Measurements from ENCODE around the gene PCDH9.

PCDH9 gene

GRCh38 chr13:66971004-66971403, 259.1 kb downstream of the PCDH9 start:
- no peak for DNase-seq (ENCODE audit: low read depth, low spot score)

- DNase-seq (ENCODE audit: low read depth, low spot score), result no peak
Observed at GRCh38 chr13:66969291-66969690, 260.8 kb downstream of the PCDH9 start.

GRCh38 chr13:66967811-66968597, 262.1 kb downstream of the PCDH9 start:
- no peak for DNase-seq (ENCODE audit: low read depth, low spot score)

- DNase-seq (ENCODE audit: low read depth, low spot score), result no peak
Observed at GRCh38 chr13:66965181-66965580, 265.0 kb downstream of the PCDH9 start.

GRCh38 chr13:66962953-66963352, 267.2 kb downstream of the PCDH9 start:
- no peak for DNase-seq (ENCODE audit: low read depth, low spot score)

- no peak for DNase-seq (ENCODE audit: low read depth, low spot score)
Observed at GRCh38 chr13:66958611-66959010, 271.5 kb downstream of the PCDH9 start.

GRCh38 chr13:66952507-66952906, 277.6 kb downstream of the PCDH9 start:
- no peak for DNase-seq (ENCODE audit: low read depth, low spot score)

GRCh38 chr13:66951426-66951825, 278.7 kb downstream of the PCDH9 start:
- no peak for DNase-seq (ENCODE audit: low read depth, low spot score)

- DNase-seq (ENCODE audit: low read depth, low spot score), result no peak
Observed at GRCh38 chr13:66950666-66951065, 279.5 kb downstream of the PCDH9 start.

- DNase-seq (ENCODE audit: low read depth, low spot score), result no peak
Observed at GRCh38 chr13:66948910-66949309, 281.2 kb downstream of the PCDH9 start.

- DNase-seq (ENCODE audit: low read depth, low spot score), result no peak
Observed at GRCh38 chr13:66943530-66943929, 286.6 kb downstream of the PCDH9 start.

- DNase-seq (ENCODE audit: low read depth, low spot score), result no peak
Observed at GRCh38 chr13:66940113-66940512, 290.0 kb downstream of the PCDH9 start.

GRCh38 chr13:66937423-66937822, 292.7 kb downstream of the PCDH9 start:
- DNase-seq (ENCODE audit: low read depth, low spot score), result no peak

- no peak for DNase-seq (ENCODE audit: low read depth, low spot score)
Observed at GRCh38 chr13:66933994-66934393, 296.1 kb downstream of the PCDH9 start.

- no peak for DNase-seq (ENCODE audit: low read depth, low spot score)
Observed at GRCh38 chr13:66933527-66933926, 296.6 kb downstream of the PCDH9 start.

GRCh38 chr13:66927562-66927961, 302.6 kb downstream of the PCDH9 start:
- no peak for DNase-seq (ENCODE audit: low read depth, low spot score)

GRCh38 chr13:66926851-66927524, 303.1 kb downstream of the PCDH9 start:
- no peak for DNase-seq (ENCODE audit: low read depth, low spot score)

- no peak for DNase-seq (ENCODE audit: low read depth, low spot score)
Observed at GRCh38 chr13:66926200-66926850, 303.8 kb downstream of the PCDH9 start.

- no peak for DNase-seq (ENCODE audit: low read depth, low spot score)
Observed at GRCh38 chr13:66922444-66922843, 307.7 kb downstream of the PCDH9 start.

GRCh38 chr13:66921437-66921836, 308.7 kb downstream of the PCDH9 start:
- DNase-seq (ENCODE audit: low read depth, low spot score), result no peak

GRCh38 chr13:66915596-66916185, 314.4 kb downstream of the PCDH9 start:
- no peak for DNase-seq (ENCODE audit: low read depth, low spot score)

GRCh38 chr13:66914155-66914554, 316.0 kb downstream of the PCDH9 start:
- DNase-seq (ENCODE audit: low read depth, low spot score), result no peak

Data from brain pericyte (primary cell).